A549 (cell line): ENCODE results near the gene TMEM203. TPM values are rescaled to one million over a fixed set of nuclear protein-coding genes. Genes with fewer than 3 reads are reported as not detected.

ENCODE experiments used
- ATAC-seq, 2 experiments: fragments of 200-7000 bp in 1 of 2; fragments of >200 bp in 1 of 2; cut with Nextera tagmentation in 1 of 2; cut with Tn5 transposase in 1 of 2; 3 replicates each; pipeline versions ENCODE4 v1.8.0 to v1.9.1; 2018 to 2020; ENCODE audit warnings: mild to moderate bottlenecking in 1 of 2, moderate library complexity in 1 of 2
- CTCF ChIA-PET: fragments of 300-600 bp; sonication (Branson Sonifier 250); formaldehyde crosslinking; extraction: SDS; loops from one replicate; lab custom pipeline; 2021; ENCODE audit warnings: antibody characterized with exemption, inconsistent platforms; lab: Yijun Ruan, JAX
- POLR2A ChIA-PET: fragments of 350-600 bp; formaldehyde crosslinking; extraction: SDS; loops from one replicate; lab custom pipeline; 2021; ENCODE audit warnings: antibody characterized with exemption, inconsistent platforms; lab: Yijun Ruan, JAX
- DNase-seq, 2 experiments: peaks; one replicate each; pipeline versions ENCODE4 v3.0.0 to v3.0.0-alpha.2; 2011 to 2016; ENCODE audit warnings: low read depth in 1 of 2, low spot score in 1 of 2
- FAIRE-seq: peaks from 2 replicates; lab custom pipeline; 2011; peaks lifted over from hg19 to GRCh38; lab: Jason Lieb, UNC
- H3K27ac ChIP-seq, 2 experiments: fragments of >200 bp; sonication (Bioruptor Twin); formaldehyde crosslinking; 3 replicates each; pipeline ENCODE4 v1.5.1; 2016 to 2017
- H3K4me1 ChIP-seq: fragments of >200 bp; sonication (Bioruptor Twin); formaldehyde crosslinking; 3 replicates; pipeline ENCODE4 v1.6.1; 2016
- H3K4me2 ChIP-seq: fragments of >200 bp; sonication (Bioruptor Twin); formaldehyde crosslinking; 3 replicates; pipeline ENCODE4 v1.6.1; 2016
- H3K4me3 ChIP-seq: fragments of >200 bp; sonication (Bioruptor Twin); formaldehyde crosslinking; 3 replicates; pipeline ENCODE4 v1.5.1; 2016
- H3K9me3 ChIP-seq: fragments of >200 bp; sonication (Bioruptor Twin); formaldehyde crosslinking; 3 replicates; pipeline ENCODE4 v1.6.1; 2016
- BHLHE40 ChIP-seq: IDR thresholded peaks from 2 replicates; pipeline ENCODE4 v1.6.1; 2012; ENCODE audit warnings: low read depth, low read length, inconsistent platforms
- CBX2 ChIP-seq: fragments of 200-600 bp; sonication (generic); IDR thresholded peaks from 2 replicates; pipeline ENCODE4 v1.6.1; 2016; ENCODE audit warnings: low read depth, mild to moderate bottlenecking, borderline replicate concordance
- E2F6 ChIP-seq: IDR thresholded peaks from 2 replicates; pipeline ENCODE4 v1.6.1; 2012; ENCODE audit warnings: low read depth, borderline replicate concordance
- EHF ChIP-seq: fragments of 250-450 bp; sonication (Bioruptor Pico); IDR thresholded peaks from 2 replicates; pipeline ENCODE4 v1.5.0; 2020; ENCODE audit warnings: mild to moderate bottlenecking
- FOSB ChIP-seq: fragments of 250-450 bp; sonication (Bioruptor Pico); IDR thresholded peaks from 2 replicates; pipeline ENCODE4 v1.5.0; 2020; ENCODE audit warnings: mild to moderate bottlenecking, moderate library complexity
- FOSL2 ChIP-seq, 2 experiments: fragments of 450-650 bp in 1 of 2; fragments of >200 bp in 1 of 2; sonication (Bioruptor Twin) in 1 of 2; formaldehyde crosslinking; IDR thresholded peaks; 2 replicates each; pipeline versions ENCODE4 v1.5.0 to v1.6.1; 2016 to 2020; ENCODE audit warnings: mild to moderate bottlenecking in 1 of 2, moderate library complexity in 1 of 2
- GATA3 ChIP-seq: IDR thresholded peaks from 2 replicates; pipeline ENCODE4 v1.6.1; 2012; ENCODE audit warnings: borderline replicate concordance
- HEYL ChIP-seq: fragments of 250-450 bp; sonication (Bioruptor Pico); IDR thresholded peaks from 2 replicates; pipeline ENCODE4 v1.8.0; 2021; ENCODE audit warnings: mild to moderate bottlenecking, moderate library complexity
- HOXA7 ChIP-seq: fragments of 250-450 bp; sonication (Bioruptor Pico); IDR thresholded peaks from 2 replicates; pipeline ENCODE4 v1.5.0; 2020; ENCODE audit warnings: mild to moderate bottlenecking, moderate library complexity
- HOXB13 ChIP-seq: fragments of 250-450 bp; sonication (Bioruptor Pico); IDR thresholded peaks from 2 replicates; pipeline ENCODE4 v1.5.0; 2020; ENCODE audit warnings: low read depth, mild to moderate bottlenecking, moderate library complexity
- HOXB5 ChIP-seq: fragments of 250-450 bp; sonication (Bioruptor Pico); IDR thresholded peaks from 2 replicates; pipeline ENCODE4 v1.5.0; 2020; ENCODE audit warnings: mild to moderate bottlenecking, moderate library complexity
- KDM5A ChIP-seq: fragments of 200-600 bp; sonication (generic); IDR thresholded peaks from 2 replicates; pipeline ENCODE4 v1.6.1; 2016; ENCODE audit warnings: antibody characterized with exemption, mild to moderate bottlenecking
- MAX ChIP-seq: IDR thresholded peaks from 2 replicates; pipeline ENCODE4 v1.6.1; 2012
- MAZ ChIP-seq: fragments of 150-350 bp; IDR thresholded peaks from 2 replicates; pipeline ENCODE4 v1.6.1; 2014; ENCODE audit warnings: antibody characterized with exemption, low read depth, low read length, borderline replicate concordance
- MYC ChIP-seq: IDR thresholded peaks from 2 replicates; pipeline ENCODE4 v1.6.1; 2012; ENCODE audit warnings: mild to moderate bottlenecking, inconsistent platforms, low read length, improper control_type of control experiment, borderline replicate concordance
- PHF8 ChIP-seq: fragments of 200-600 bp; sonication (generic); IDR thresholded peaks from 2 replicates; pipeline ENCODE4 v1.6.1; 2016; ENCODE audit warnings: low read depth, mild to moderate bottlenecking, antibody characterized with exemption, moderate library complexity, borderline replicate concordance
- POLR2A ChIP-seq: IDR thresholded peaks from 2 replicates; pipeline ENCODE4 v1.6.1; 2012; ENCODE audit warnings: mild to moderate bottlenecking, low read length
- POLR2AphosphoS2 ChIP-seq: conservative IDR thresholded peaks from 2 replicates; pipeline ENCODE4 v1.6.1; 2012; ENCODE audit warnings: low read length, improper control_type of control experiment, inconsistent platforms
- REST ChIP-seq: fragments of 200-600 bp; sonication (generic); IDR thresholded peaks from 2 replicates; pipeline ENCODE4 v1.6.1; 2016; ENCODE audit warnings: antibody characterized with exemption, mild to moderate bottlenecking, moderate library complexity
- RFX5 ChIP-seq: fragments of 450-650 bp; IDR thresholded peaks from 2 replicates; pipeline ENCODE4 v1.7.1; 2014; ENCODE audit warnings: antibody characterized with exemption, mild to moderate bottlenecking, moderate library complexity
- RNF2 ChIP-seq: fragments of 200-600 bp; sonication (generic); IDR thresholded peaks from 2 replicates; pipeline ENCODE4 v1.6.1; 2016; ENCODE audit warnings: low read depth, mild to moderate bottlenecking, antibody characterized with exemption, moderate library complexity, borderline replicate concordance
- SREBF2 ChIP-seq: fragments of 450-650 bp; IDR thresholded peaks from 2 replicates; pipeline ENCODE4 v1.6.1; 2014; ENCODE audit warnings: mild to moderate bottlenecking, moderate library complexity
- USF2 ChIP-seq: fragments of 450-650 bp; IDR thresholded peaks from 2 replicates; pipeline ENCODE4 v1.6.1; 2014; ENCODE audit warnings: antibody characterized with exemption
- ZFP36 ChIP-seq: fragments of 450-650 bp; IDR thresholded peaks from 2 replicates; pipeline ENCODE4 v1.6.1; 2014; ENCODE audit warnings: borderline replicate concordance; ENCODE audit not compliant: partially characterized antibody
- ZNF302 ChIP-seq: fragments of 250-450 bp; sonication (Bioruptor Pico); IDR thresholded peaks from 2 replicates; pipeline ENCODE4 v1.9.0; 2021; ENCODE audit warnings: inconsistent platforms, mild to moderate bottlenecking, moderate library complexity
- WGBS: methylation state at CpG from one replicate; pipeline ENCODE4 v1.1.6; 2017; ENCODE audit errors: missing lambda C conversion rate; 5-methylcytosine and 5-hydroxymethylcytosine counted together
- polyA plus RNA-seq, 4 experiments: library from polyadenylated mRNA; depleted of rRNA in 3 of 4; stranded (reverse); fragments of >200 nt; fragmentation: RNase III in 1 of 4; extraction: RNeasy Plus Mini Kit Qiagen cat#74134 plus additional on column Dnase treatment in 1 of 4; gene quantifications; 2 replicates in 3 of 4; 3 replicates in 1 of 4; pipeline ENCODE4 v1.2.3, GENCODE V29; 2011 to 2017
- TF ChIP-seq, protein P1 (sequence below): fragments of >200 bp; sonication (Bioruptor Twin); formaldehyde crosslinking; IDR thresholded peaks from 2 replicates; pipeline ENCODE4 v1.6.1; 2016
- TF ChIP-seq, protein P2 (sequence below): fragments of >200 bp; sonication (Bioruptor Twin); formaldehyde crosslinking; IDR thresholded peaks from 3 replicates; pipeline ENCODE4 v1.5.1; 2016

Gene TMEM203
- polyA plus RNA-seq, 2 of the 4 experiments (the other 2 are of a cell fraction): 31.0 to 47.3 TPM

GRCh38 chr9:137180491-137180890, 25.0 kb downstream of the TMEM203 start:
- Histone ChIP-seq H3K9me3 (no peaks in the 10 kb centered on the region), H3K4me3 (no peak overlapping the region), H3K4me1 (no peaks in the 10 kb centered on the region), H3K4me2 (no peak overlapping the region), H3K27ac (no peak overlapping the region)
- ChIA-PET POLR2A (interaction anchor here (1.2 kb wide), 1 partner anchor 60 kb away, joined by 3 read pairs; the partner anchor contains the start of gene TUBB4B), CTCF (interaction anchor here (0.8 to 16.5 kb wide), 5 partner anchors 10 to 57 kb away, joined by 3 to 156 read pairs (median 6); partner anchors contain the start of genes ANAPC2, RNF224 and SSNA1)
- no peak for FAIRE-seq
- 98% methylated on average over 7 of the region's 20 CpGs for WGBS
- DNase-seq: no peak
- no peak for ATAC-seq
- TF ChIP-seq E2F6 (no peak), FOSL2 (IDR thresholded peaks at IDR 0.05) (no peak), FOSL2 (CRISPR knock-in tag; IDR thresholded peaks at IDR 0.05) (no peak), USF2 (no peak), MAX (no peak), HOXA7 (CRISPR knock-in tag) (no peak), GATA3 (no peak), REST (no peak), RNF2 (no peak), HOXB5 (CRISPR knock-in tag) (no peak), ZNF302 (CRISPR knock-in tag) (no peak), MYC (no peak), BHLHE40 (no peak), CBX2 (no peak), PHF8 (no peak), SREBF2 (no peak), RFX5 (no peak), ZFP36 (no peak)
- TF ChIP-seq, protein P1, sequence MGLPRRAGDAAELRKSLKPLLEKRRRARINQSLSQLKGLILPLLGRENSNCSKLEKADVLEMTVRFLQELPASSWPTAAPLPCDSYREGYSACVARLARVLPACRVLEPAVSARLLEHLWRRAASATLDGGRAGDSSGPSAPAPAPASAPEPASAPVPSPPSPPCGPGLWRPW: no peak

DNA sequence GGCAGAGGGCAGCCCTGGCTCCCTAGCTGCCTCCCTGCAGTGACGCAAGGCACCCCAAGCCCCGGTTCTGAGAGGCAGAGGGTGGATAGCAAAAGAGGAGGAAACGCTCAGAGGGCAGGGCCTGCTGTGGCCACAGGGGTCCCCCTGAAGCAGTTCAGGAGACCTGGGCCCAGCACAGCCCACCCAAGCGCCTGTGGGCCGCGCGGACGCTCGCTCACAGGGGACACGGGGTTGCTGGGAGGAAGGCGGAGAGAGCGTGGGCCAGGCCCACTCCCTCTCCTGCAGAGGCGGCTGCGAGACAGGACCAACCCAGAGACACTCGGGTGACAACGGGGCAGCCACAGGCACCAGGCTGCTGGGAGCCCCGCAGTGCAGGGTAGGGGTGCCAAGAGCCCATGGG, 25.7 kb downstream of the TMEM203 start:
- no peak for DNase-seq
- no peak for ATAC-seq
- Histone ChIP-seq H3K4me3 (no peak overlapping the region), H3K27ac (no peak overlapping the region), H3K4me1 (no peaks in the 10 kb centered on the region), H3K9me3 (no peaks in the 10 kb centered on the region), H3K4me2 (no peak overlapping the region)
- no peak for TF ChIP-seq POLR2AphosphoS2
- no peak for TF ChIP-seq HOXA7 (CRISPR knock-in tag)
- TF ChIP-seq GATA3: no peak
- no peak for TF ChIP-seq EHF (CRISPR knock-in tag)
- no peak for TF ChIP-seq POLR2A
- TF ChIP-seq MAZ: no peak
- no peak for TF ChIP-seq FOSB (CRISPR knock-in tag)
- no peak for TF ChIP-seq HOXB13 (CRISPR knock-in tag)
- TF ChIP-seq HEYL (CRISPR knock-in tag): no peak
- no peak for TF ChIP-seq BHLHE40
- no peak for TF ChIP-seq KDM5A
- TF ChIP-seq, protein P2, sequence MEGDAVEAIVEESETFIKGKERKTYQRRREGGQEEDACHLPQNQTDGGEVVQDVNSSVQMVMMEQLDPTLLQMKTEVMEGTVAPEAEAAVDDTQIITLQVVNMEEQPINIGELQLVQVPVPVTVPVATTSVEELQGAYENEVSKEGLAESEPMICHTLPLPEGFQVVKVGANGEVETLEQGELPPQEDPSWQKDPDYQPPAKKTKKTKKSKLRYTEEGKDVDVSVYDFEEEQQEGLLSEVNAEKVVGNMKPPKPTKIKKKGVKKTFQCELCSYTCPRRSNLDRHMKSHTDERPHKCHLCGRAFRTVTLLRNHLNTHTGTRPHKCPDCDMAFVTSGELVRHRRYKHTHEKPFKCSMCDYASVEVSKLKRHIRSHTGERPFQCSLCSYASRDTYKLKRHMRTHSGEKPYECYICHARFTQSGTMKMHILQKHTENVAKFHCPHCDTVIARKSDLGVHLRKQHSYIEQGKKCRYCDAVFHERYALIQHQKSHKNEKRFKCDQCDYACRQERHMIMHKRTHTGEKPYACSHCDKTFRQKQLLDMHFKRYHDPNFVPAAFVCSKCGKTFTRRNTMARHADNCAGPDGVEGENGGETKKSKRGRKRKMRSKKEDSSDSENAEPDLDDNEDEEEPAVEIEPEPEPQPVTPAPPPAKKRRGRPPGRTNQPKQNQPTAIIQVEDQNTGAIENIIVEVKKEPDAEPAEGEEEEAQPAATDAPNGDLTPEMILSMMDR: no peak
- 92% methylated on average over 16 of the region's 17 CpGs for WGBS
- no peak for FAIRE-seq
- POLR2A ChIA-PET: interaction anchor here (1.2 kb wide), 1 partner anchor 61 kb away, joined by 3 read pairs; the partner anchor contains the start of gene TUBB4B
- CTCF ChIA-PET: interaction anchor here (0.6 to 16.5 kb wide), 6 partner anchors 10 to 179 kb away, joined by 3 to 156 read pairs (median 18); partner anchors contain the start of genes ANAPC2, LRRC26 and SSNA1
